Natural killer cell (primary cell): ENCODE measurements around the gene ATF6. TPM values are rescaled to one million over a fixed set of nuclear protein-coding genes. Genes with fewer than 3 reads are reported as not detected.
A peak's percentile ranks its signal among the peaks of the same experiment; 100 is the strongest.

Experiments used
- ATAC-seq, 3 donors: fragments of 150-1000 bp in 2 of 3; fragments of 200-7000 bp in 1 of 3; cut with Tn5 transposase; 1 replicate in 1 of 3; 2 replicates in 2 of 3; pipeline ENCODE4 v1.10.0; 2021; ENCODE audit warnings: mild to moderate bottlenecking in 2 of 3, moderate library complexity in 2 of 3
- DNase-seq, 2 donors: peaks; one replicate each; pipeline versions ENCODE4 v3.0.0 to v3.0.0-alpha.2; 2013 to 2021; ENCODE audit warnings: mixed read lengths in 1 of 2
- H3K27ac ChIP-seq: one replicate; pipeline ENCODE4 v1.5.1; 2013; ENCODE audit warnings: mild to moderate bottlenecking, low read length
- H3K27me3 ChIP-seq: one replicate; pipeline ENCODE4 v1.6.1; 2013; ENCODE audit warnings: low read length; ENCODE audit not compliant: control insufficient read depth, insufficient read depth
- H3K36me3 ChIP-seq: one replicate; pipeline ENCODE4 v1.6.1; 2013; ENCODE audit warnings: low read length; ENCODE audit not compliant: control insufficient read depth, insufficient read depth
- H3K4me1 ChIP-seq: one replicate; pipeline ENCODE4 v1.6.1; 2013; ENCODE audit warnings: low read length; ENCODE audit not compliant: control insufficient read depth, insufficient read depth
- H3K4me3 ChIP-seq: one replicate; pipeline ENCODE4 v1.5.1; 2013; ENCODE audit warnings: low read length
- H3K9me3 ChIP-seq: one replicate; pipeline ENCODE4 v1.6.1; 2013; ENCODE audit warnings: low read length; ENCODE audit not compliant: control insufficient read depth, insufficient read depth
- H3K27ac Mint-ChIP-seq, 2 donors: one replicate each; pipeline ENCODE4 v1.8.0; 2022; ENCODE audit warnings: mild to moderate bottlenecking in 2 of 2, mixed read lengths in 2 of 2, moderate library complexity in 1 of 2
- H3K27me3 Mint-ChIP-seq, 2 donors: one replicate each; pipeline ENCODE4 v1.8.0; 2022; ENCODE audit warnings: low read depth in 2 of 2, mixed read lengths in 2 of 2
- H3K36me3 Mint-ChIP-seq: one replicate; pipeline ENCODE4 v1.8.0; 2022; ENCODE audit warnings: mixed read lengths
- H3K4me1 Mint-ChIP-seq, 2 donors: one replicate each; pipeline ENCODE4 v1.8.0; 2022; ENCODE audit warnings: mixed read lengths in 2 of 2
- H3K4me3 Mint-ChIP-seq: one replicate; pipeline ENCODE4 v1.8.0; 2022; ENCODE audit warnings: mild to moderate bottlenecking, moderate library complexity, mixed read lengths
- H3K9me3 Mint-ChIP-seq, 2 donors: one replicate each; pipeline ENCODE4 v1.8.0; 2022; ENCODE audit warnings: mixed read lengths in 2 of 2
- WGBS: methylation state at CpG from one replicate; pipeline ENCODE4 v1.1.7; 2013; ENCODE audit warnings: missing lambda C conversion rate; ENCODE audit not compliant: insufficient coverage; 5-methylcytosine and 5-hydroxymethylcytosine counted together
- intact Hi-C: fragments of 100-400 bp; cut with micrococcal nuclease; formaldehyde crosslinking; loops from one replicate; pipeline ENCODE4 v1.14.2; 2022
- total RNA-seq, 4 donors: library from RNA; stranded (reverse); fragments of 120-200 nt in 1 of 4; gene quantifications; one replicate each; pipeline versions ENCODE4 v1.2.3 to v1.2.4, GENCODE V29; 2013 to 2022
- TF ChIP-seq, protein P1 (sequence below): fragments of 200-600 bp; IDR thresholded peaks from one replicate; pipeline ENCODE4 v1.8.0; 2022; ENCODE audit warnings: antibody characterized with exemption

Gene ATF6
- total RNA-seq, 3 donors from 2014 or later (not counting 1 experiment from before 2014, with no cell fraction given), result 16.8 to 25.0 (median 21.8) TPM

DNA sequence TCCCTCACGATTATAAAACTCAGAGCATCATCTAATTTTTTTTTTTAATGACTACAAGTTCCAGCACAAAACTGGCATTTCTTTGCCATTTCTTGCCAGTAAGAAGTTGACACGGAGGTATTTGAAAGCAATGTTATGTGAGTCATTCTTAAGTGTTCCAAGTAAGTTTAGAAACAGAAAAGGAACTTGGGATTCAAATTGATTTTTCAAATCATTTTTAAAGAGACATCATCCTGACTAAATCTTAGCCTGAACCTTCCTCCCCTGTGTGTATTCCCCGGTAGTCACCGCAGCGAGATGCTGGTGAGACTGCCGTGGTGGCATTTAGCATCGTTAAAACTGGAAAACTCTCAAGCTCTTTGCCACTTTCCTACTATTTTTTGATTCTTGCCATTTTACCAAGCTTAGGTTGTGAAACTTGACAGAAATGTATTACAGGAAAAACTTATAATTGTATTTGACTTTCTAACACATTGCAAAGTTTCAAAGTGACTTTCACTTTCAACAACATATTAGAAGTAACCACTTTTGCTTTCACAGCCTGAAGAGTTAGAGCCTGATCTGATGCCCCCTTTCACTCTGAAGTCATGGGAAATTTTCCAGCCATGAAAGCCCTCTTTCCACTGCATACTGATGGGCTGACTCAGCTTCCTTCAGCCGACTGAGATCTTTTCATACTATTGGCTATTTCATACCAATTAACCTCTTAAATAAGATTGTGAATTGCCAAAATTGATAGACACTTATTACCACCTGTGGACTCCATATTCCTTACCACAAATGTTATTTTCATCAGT is 196.2 kb downstream of the ATF6 start:
- intact Hi-C loops, result no loop called here
- Mint-ChIP-seq H3K36me3 (peaks cover 16% of the 10 kb centered on the region), H3K9me3 (no peaks in the 10 kb centered on the region), H3K4me3 (peak overlapping the region; percentile 77), H3K27ac (peak overlapping the region; percentile 73 to 77), H3K4me1 (peaks cover 13 to 15% of the 10 kb centered on the region in 2 donors), H3K27me3 (no peaks in the 10 kb centered on the region)
- WGBS, result 55% methylated on average over 8 of the region's 8 CpGs
- Histone ChIP-seq H3K27ac (no peak overlapping the region), H3K27me3 (no peaks in the 10 kb centered on the region), H3K4me3 (no peak overlapping the region), H3K4me1 (peaks cover 3% of the 10 kb centered on the region), H3K9me3 (no peaks in the 10 kb centered on the region), H3K36me3 (peaks cover 14% of the 10 kb centered on the region)
- ATAC-seq (peak; percentile 61 to 76 (median 64)), DNase-seq (peak in 1 of 2 donors; percentile 21)
- TF ChIP-seq, protein P1, sequence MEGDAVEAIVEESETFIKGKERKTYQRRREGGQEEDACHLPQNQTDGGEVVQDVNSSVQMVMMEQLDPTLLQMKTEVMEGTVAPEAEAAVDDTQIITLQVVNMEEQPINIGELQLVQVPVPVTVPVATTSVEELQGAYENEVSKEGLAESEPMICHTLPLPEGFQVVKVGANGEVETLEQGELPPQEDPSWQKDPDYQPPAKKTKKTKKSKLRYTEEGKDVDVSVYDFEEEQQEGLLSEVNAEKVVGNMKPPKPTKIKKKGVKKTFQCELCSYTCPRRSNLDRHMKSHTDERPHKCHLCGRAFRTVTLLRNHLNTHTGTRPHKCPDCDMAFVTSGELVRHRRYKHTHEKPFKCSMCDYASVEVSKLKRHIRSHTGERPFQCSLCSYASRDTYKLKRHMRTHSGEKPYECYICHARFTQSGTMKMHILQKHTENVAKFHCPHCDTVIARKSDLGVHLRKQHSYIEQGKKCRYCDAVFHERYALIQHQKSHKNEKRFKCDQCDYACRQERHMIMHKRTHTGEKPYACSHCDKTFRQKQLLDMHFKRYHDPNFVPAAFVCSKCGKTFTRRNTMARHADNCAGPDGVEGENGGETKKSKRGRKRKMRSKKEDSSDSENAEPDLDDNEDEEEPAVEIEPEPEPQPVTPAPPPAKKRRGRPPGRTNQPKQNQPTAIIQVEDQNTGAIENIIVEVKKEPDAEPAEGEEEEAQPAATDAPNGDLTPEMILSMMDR, result no peak

DNA sequence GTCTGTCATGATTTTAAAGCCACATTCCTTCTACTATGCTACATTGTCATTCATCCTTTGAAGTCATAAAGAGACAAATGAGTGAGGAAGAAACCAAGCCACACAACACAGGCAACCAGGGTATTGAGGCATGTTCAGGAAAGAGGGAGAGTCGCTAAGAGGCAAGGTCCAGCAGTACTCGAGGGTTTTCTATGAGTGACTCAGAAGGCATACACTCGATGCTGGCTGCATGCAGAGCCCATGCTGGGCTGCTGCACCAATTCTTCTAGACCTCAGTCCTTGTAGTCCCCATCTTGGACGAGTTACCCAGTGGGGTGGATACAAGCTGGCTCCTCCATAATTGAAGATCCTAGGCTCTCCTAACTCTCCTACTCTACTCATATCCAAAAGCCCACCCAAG is 199.9 kb downstream of the ATF6 start:
- H3K27ac Mint-ChIP-seq, result no peak overlapping the region

DNA sequence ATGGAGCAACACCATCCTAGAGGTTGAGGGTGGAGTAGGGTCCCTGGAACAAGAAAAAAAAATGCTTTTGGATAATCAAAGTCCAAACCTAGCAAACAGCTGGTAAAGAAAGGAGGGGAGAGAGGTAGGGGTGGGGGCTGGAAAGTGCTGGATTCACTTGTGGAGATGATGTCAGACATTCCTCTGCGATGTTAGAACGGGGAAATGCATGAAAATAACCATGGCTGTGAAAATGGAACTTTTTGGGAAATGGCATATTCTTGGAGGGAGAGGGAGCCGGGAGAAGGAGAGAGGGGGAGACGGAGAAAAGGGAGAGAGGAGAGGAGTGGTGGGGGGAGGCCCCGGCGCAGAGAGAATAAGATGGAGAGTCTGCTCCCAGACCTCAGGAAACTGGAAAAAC is 203.9 kb downstream of the ATF6 start:
- DNase-seq, result no peak
- Mint-ChIP-seq H3K36me3 (no peaks in the 10 kb centered on the region), H3K4me1 (no peaks in the 10 kb centered on the region), H3K4me3 (no peak overlapping the region), H3K27ac (no peak overlapping the region), H3K9me3 (no peaks in the 10 kb centered on the region), H3K27me3 (no peaks in the 10 kb centered on the region)
- Histone ChIP-seq H3K4me3 (no peak overlapping the region), H3K36me3 (peaks cover 2% of the 10 kb centered on the region), H3K4me1 (no peaks in the 10 kb centered on the region), H3K27ac (no peak overlapping the region), H3K9me3 (no peaks in the 10 kb centered on the region), H3K27me3 (no peaks in the 10 kb centered on the region)
- intact Hi-C loops, result no loop called here
- ATAC-seq, result no peak
- WGBS, result 97% methylated on average over 6 of the region's 6 CpGs
- TF ChIP-seq, protein P1, result no peak

More for the DNA sequence above, 199.9 kb downstream of the ATF6 start:
- TF ChIP-seq, protein P1, result no peak
- peaks cover 3% of the 10 kb centered on the region for H3K4me1 ChIP-seq
- no peak overlapping the region for H3K27ac ChIP-seq
- Mint-ChIP-seq H3K9me3 (no peaks in the 10 kb centered on the region), H3K36me3 (no peaks in the 10 kb centered on the region), H3K4me1 (peaks cover 13 to 15% of the 10 kb centered on the region in 2 donors), H3K27me3 (no peaks in the 10 kb centered on the region), H3K4me3 (no peak overlapping the region)
- no peak for ATAC-seq
- H3K27me3 ChIP-seq, result no peaks in the 10 kb centered on the region
- intact Hi-C loops, result no loop called here
- no peak for DNase-seq
- peaks cover 4% of the 10 kb centered on the region for H3K36me3 ChIP-seq
- H3K9me3 ChIP-seq, result no peaks in the 10 kb centered on the region
- WGBS, result 87% methylated on average over 4 of the region's 4 CpGs
- no peak overlapping the region for H3K4me3 ChIP-seq
